Stimulated activated CD4-positive, alpha-beta T cell treated with anti-CD3 and anti-CD28 coated beads, Interleukin-15, amount 100 ng/mL, for 24 hours (primary cell): Measurements from ENCODE around the gene TBC1D3H.
A peak's percentile ranks its signal among the peaks of the same experiment; 100 is the strongest.
"Not testable (repeated sequence)": the region's sequence is repeated elsewhere in the genome, so short reads cannot be mapped to it uniquely, and the experiment has no call there.

Experiments used
- DNase-seq: peaks from one replicate; pipeline ENCODE4 v3.0.0-alpha.2; 2020

Gene TBC1D3H

DNA sequence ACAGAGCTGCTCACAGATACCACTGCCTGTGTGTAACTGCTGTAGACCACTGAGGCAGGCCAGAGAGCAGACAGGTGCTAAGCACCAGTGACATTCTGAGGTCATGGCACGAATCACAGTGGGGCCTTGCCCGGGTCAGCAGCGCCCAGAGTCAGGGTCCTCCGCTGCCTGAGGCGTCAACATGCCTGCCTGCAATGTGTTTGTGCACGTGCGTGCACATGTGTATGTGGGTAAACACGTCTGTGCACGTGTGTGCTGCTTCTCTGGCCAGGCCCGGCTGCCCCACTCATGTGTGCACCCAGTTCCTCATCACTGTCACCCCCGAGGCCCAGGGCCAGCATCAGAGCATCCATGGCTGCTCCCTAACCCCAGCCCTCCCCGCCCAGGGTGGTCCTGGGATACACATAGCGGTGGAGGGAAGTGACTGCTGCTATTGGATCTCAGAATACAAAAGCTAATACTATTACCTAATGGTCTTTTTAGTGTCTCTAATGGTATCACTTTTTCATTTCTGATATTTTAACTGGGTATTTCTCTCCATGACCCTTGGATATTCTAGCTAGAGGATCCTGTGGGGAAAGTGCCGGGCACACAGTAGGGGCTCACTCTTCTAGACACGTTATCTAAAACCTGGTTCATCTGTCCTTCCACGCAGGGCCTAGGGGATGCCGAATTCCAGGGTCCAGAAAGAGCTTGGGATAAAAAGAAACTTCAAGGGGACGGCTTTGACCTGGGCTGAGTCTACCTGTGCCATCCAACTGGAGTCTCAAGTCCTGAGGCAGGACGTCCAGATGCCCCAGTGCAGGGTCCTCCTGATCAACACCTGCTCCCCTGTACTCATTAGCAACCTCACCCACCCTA, at the start of gene TBC1D3H:
Gene TBC1D3H, minus strand, starts transcription at position 51 of the 861 bp plus-strand sequence. CDS start 1,540 bp downstream, outside the sequence.
- not testable (repeated sequence) for DNase-seq

DNA sequence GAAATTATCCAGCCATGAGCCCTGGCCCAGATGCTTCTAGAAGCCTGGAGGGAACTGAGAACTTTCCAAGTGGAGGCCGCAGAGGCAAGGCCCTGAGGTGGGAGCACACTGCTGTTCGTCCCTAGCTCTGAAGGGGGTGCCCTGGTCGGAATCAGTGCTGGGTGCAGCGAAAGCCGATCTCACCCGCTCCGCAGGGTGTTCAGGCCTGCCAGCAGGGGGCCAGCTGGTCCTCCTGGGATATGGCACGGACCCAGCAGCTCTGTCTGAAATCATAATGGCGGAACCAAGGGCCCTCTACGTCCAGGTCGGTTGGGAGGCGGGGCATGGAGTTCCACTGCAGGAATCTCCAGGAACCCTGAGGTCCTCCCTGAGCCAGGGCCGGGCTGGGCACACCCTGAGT, 40.7 kb upstream of the TBC1D3H start:
- DNase-seq: peak; percentile 4

DNA sequence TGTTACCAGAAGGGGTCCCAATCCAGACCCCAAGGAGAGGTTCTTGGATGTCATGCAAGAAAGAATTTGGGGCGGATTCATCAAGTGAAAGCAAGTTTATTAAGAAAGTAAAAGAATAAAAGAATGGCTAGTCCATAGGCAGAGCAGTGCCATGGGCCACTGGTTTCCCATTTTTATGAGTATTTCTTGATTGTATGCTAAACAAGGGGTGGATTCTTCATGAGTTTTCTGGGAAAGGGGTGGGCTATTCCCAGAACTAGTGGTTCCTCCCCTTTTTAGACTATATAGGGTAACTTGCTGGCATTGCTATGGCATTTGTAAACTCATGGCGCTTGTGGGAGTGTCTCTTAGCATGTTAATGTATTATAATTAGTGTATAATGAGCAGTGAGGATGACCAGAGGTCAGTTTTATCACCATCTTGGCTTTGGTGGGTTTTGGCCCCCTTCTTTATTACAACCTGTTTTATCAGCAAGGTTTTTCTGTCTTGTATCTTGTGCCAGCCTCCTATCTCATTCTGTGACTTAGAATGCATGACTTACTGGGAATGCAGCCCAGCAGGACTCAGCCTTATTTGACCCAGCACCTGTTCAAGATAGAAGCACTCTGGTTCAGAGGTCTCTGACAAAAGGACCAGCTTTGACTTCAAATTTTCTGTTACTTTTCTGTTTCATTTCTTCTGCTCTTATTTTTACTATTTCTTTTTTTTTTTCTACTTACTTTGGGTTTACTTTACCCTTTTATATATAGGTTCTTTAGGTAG, 27.1 kb upstream of the TBC1D3H start:
- not testable (repeated sequence) for DNase-seq

DNA sequence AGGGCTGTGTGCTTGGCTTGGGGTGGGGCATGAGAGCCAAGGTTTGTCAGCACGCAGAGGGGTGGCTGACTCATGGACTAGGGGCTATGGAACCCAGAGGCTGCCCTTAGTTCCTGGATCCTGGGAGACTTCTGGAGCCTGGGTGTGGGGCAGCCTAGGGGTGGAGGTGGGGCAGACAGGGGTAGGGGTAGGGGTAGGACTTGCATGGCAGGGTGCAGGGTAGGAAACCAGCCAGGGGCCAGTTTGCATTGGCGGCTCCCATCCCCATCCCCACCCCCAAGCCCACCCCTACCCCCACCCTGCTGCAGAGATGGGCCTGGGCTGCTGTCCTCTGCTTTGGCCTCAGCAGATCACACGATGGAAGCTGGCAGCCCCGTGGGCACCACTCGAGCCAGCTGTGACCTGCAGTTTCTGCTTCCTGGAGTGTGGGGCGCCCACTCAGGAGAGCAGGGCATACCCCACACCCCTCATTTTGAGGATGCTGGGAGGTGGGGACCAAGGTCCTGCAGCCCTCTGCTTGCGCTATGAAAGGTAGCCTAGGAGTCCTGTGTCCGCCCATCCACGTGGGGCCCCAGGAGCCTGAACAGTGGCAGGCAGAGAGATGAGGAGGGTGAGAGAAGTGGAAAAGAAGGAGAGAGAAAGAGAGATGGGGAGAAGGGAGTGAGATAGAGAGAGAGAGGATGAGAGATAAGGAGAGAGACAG, 2.9 kb upstream of the TBC1D3H start:
- DNase-seq: not testable (repeated sequence)

GRCh38 chr17:36375938-36376337, 12.3 kb downstream of the TBC1D3H start:
- DNase-seq: not testable (repeated sequence)

DNA sequence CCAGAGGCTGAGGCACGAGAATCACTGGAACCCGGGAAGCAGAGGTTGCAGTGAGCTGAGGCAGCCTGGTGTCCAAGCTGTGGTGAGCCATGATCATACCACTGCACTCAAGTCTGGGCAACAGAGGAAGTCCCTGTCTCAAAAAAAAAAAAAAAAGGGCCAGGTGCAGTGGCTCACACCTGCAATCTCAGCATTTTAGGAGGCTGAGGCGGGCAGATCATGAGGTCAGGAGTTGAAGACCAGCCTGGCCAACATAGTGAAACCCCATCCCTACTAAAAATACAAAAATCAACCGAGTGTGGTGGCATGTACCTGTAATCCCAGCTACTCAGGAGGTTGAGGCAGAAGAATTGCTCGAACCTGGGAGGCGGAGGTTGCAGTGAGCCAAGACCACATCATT, 25.7 kb downstream of the TBC1D3H start:
- not testable (repeated sequence) for DNase-seq
